Hematopoietic multipotent progenitor cell treated with erythropoietin and hydrocortisone succinate and interleukin-3 and kit ligand, for 15 days (in vitro differentiated cells): ENCODE results near the gene MAML2.

Source experiments
- DNase-seq: peaks from one replicate; pipeline ENCODE4 v3.0.0-alpha.2; 2015; ENCODE audit warnings: low spot score

MAML2 gene

GRCh38 chr11:96036863-96037262 is 306.1 kb downstream of the MAML2 start:
- DNase-seq, result no peak

DNA sequence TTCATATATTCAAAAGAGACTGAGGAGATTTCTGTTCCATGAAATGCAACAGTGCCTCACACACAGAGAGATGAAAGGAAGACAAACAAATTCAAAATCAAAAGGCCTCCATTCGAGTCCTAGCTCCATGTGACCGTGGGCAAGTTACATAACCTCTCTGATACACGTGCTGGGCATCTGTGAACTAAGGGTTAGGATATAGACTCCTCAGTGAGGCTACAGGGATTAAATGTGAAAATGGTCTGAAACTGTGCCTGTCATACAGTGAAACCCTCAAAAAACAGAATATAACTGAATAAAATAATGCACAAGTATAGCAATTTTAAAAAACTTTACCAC is 307.3 kb downstream of the MAML2 start:
- DNase-seq, result no peak

GRCh38 chr11:96035031-96035739 is 307.8 kb downstream of the MAML2 start:
- DNase-seq, result no peak

- DNase-seq, result no peak
Measured at GRCh38 chr11:96033599-96033998, 309.4 kb downstream of the MAML2 start.

DNA sequence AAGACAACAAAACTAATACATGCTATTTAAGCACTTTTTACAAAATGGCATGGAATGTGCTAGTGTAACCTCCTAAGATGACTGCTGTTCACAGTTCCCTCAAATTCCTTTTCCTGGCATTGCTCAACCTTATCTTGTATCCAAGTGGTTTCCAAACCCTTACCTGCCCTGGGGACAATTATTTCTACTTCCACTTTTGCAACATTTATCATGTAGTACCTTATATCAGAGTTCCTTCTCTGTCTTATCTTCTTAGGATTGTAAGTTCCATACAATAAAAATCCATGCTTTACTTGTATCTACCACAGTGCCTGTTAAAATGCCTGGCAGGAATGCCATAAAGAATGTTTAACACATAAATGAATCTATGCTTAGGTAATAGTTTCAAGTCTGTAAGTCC is 309.9 kb downstream of the MAML2 start:
- no peak for DNase-seq

DNA sequence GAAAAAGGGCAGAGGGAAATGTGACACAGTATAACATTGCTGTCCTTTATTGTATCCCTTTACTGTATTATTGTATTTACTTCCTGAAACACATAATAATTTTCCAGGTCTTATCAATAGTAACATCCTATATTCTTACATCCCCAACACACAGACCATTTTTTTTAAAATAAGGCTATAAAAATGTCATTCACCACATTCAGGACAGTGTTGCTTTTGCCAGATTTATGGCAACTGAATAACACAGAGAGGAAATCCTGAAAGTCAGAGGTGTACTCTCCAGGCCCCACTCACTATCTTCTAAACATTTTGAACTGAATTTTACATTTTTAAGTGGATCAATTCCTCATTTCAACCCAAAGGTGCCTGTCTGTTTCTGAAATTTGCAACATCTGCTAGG is 314.2 kb downstream of the MAML2 start:
- no peak for DNase-seq

GRCh38 chr11:96027021-96027420 is 316.0 kb downstream of the MAML2 start:
- no peak for DNase-seq

DNA sequence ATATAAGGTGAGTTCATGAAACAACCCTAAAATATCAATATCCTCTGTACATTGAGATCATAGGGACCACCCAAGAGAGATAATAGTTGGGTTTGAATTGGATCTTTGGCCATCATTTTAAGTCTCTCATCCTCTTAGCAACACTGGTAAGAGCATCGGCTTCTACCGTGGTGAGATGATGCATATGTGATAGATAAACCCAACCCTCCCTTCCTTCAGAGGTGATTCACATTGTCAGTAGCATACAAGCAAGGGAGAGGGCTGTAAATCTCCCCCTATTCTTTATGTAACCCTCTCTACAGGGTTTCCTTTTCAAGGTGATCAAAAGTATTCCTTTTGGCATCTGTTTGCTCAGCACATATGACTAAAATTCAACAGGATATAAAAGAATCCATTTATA is 316.7 kb downstream of the MAML2 start:
- DNase-seq, result no peak

DNA sequence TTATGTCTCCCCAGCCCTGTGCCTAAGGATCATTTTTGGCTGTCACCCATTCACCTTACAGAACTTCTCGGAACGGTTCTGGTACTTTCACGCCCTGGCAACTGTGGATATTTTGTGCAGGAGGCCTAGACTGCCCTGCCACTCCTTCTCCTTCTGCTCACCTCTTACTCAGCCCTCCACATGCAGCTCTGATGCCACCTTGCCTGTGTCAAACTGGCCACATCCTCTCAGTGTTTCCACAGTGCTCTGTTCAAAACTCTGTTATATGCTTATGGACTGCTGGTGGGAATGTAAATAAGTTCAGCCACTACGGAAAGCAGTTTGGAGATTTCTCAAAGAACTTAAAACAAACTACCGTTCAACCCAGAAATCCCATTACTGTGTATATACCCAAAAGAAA is 318.3 kb downstream of the MAML2 start:
- DNase-seq, result no peak

- DNase-seq, result no peak
Measured at GRCh38 chr11:96023275-96023674, 319.7 kb downstream of the MAML2 start.

DNA sequence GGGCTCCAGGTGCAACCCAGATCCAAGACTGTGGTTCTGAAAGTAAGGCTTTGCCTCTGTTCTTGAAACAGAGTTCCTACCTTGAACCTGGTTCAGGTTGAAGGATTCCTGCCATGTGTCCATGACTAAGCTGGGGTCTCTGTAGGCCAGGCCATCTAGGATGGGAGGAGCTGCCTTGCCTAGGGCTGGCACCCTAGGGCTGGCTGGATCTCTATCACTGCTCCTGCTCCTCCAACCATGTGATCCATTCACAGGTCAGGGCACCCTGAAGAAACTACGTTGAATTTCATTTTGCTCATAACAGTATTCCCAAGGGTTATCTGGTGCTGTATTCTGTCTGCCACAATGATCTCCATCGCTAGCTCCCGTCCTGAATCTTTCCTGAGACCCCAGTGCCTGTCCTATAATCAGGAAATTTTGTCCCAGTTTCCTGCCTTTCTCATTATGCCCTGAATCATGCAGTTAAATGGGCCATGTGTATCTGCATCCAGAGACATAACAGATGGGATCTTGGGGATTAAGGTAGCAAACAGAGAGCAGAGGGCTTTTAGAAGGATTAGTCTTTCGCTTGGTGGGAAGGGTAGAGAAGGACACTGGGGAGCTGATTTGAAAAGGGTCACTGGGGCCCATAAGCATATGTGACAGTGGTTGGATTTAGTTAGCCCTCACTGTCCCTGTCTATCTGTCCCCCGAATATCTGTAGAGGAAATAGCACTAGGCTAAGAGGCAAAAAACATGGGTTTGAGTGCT is 320.9 kb downstream of the MAML2 start:
- DNase-seq, result no peak

DNA sequence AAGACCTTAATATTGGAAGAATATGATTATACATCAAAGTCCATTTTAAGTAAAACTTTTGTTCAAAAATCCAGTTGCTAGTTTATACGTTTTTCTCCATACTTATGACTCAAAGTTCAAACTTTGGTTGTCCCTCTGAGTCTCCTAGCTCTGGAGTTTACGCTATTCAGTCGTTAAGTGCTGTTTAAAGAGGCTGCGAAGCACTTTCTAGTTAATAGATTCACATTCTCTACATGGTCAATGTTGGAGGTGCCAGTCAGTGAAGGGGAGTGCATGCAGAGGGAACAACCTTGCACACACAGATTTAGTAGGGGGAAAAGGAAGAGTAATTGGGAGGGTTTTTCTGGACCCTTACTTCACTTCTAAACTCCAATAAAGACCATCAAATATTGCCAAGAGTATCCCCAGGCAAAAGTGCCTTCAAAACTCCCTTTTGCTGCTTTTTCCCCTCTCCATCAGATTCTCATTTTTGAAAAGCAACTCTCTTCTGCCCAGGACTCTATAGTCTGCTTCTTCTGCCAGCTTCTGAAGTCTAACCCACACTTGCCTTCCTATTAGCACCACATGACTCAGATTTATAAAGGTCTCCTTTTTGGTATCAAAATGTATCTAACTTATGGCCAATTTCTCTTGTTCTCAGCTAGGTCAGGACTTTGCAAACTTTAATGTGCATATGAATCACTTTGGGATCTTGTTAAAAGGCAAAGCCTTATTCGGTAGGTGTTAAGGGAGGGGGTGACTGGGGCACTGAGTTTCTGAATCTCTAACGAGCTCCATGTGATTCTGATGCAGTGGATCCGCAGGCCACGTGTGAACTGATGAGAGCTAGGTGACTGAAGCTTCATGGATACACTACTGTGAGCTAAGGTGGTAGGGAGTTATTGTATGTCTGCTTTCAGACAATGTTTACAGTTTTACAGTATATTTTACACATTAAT is 322.9 kb downstream of the MAML2 start:
- no peak for DNase-seq

GRCh38 chr11:96019281-96019680 is 323.7 kb downstream of the MAML2 start:
- no peak for DNase-seq

DNA sequence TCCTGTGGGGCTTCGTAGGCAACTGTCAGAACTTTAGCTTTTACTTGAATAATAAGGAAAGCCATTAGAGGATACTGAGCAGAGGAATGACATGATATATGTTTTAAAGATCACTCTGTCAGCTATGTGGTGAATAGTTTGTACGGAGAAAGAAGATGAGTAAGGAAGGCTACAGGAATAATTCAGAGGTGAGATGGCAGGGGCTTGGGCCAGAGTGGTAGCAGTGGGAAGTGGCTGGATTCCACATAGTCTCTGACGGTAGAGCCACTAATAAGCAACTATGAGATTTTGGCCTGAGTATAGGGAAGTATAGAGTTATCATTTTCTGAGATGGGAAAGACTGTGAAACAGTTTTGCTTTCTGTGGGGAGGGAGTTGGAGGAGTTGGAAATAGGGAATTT is 325.1 kb downstream of the MAML2 start:
- DNase-seq, result no peak

- DNase-seq, result no peak
Measured at GRCh38 chr11:96016978-96017502, 326.0 kb downstream of the MAML2 start.

- DNase-seq, result no peak
Measured at GRCh38 chr11:96015906-96016565, 327.0 kb downstream of the MAML2 start.

DNA sequence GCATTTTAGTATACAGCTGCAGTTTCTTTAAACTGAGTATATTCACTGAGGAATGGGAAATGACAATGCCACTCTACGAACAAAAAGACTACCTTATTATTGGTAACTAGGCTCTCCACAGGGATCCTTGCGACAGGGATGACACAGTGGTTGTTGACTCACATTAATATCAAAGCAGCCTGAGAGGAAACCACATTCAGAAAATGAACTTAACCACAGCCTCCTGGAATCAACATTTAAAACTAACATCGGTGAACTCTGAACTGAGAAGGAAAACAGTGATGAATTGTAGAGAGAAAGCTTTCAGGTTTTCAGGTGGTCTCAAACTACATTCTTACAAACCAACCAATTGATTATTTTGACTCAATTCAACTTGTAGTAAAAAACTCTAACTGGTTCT is 328.8 kb downstream of the MAML2 start:
- no peak for DNase-seq

DNA sequence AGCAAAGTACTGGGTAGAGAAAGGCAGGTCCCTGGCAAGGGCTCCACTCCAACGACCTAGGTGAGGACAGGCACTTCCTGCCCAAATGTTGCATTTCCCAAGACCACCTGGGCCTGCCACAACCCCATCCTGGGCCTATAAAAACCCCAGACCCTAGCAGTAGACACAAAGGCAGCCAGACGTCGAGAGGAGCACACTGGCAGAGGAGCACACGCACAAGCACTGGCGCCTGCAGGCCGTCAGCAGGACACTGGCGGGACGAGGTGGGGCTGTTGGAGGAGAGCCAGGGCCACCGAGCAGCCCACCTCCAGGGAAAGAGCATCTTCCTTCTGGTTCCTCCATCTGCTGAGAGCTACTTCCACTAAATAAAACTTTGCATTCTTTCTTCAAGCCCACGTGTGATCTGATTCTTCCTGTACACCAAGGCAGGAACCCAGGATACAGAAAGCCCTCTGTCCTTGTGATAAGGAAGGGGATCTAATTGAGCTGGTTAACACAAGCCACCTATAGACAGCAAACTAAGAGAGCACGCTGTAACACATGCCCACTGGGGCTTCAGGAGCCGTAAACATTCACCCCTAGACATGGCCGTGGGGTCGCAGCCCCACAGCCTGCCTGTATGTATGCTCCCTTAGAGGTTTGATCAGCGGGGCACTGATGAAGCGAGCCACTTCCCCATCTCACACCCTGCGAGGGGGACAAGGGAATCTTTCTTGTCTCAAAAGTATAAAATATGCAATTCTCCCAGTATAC is 329.4 kb downstream of the MAML2 start:
- no peak for DNase-seq

DNA sequence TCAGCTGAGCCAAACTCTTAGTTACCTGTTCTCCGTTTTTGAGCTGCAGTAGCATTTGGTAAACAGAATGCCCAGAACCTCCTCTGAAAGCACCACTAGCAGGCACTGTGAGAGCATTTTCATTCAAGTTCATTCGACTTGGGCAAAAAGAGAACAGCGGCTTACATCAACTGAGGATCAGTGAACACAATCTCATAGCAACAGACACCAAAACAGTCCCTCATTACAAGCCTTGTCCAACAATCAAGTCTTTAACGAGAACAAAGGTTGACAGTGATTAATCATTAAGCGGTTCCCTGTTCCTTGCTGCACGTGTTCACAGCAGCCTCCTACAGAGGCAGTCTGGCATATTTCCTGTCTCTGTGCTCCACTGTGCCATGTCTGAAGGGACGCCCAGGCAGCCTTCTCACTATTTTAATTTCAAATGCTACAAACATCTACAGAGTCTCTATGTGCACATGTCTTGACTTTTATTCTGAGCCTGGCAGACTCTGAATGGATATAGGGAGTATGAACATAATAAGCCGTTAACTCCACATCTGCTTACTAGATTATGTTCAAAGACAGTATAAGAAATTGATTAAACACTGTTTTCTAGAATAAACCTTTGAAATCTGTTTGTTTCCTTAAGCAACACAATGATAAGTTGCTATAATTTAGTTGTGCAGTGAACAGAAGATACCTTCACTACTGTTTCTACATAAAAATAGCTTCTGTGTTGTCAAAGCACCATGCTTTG is 330.7 kb downstream of the MAML2 start:
- no peak for DNase-seq

- DNase-seq, result no peak
Measured at GRCh38 chr11:96010683-96011082, 332.3 kb downstream of the MAML2 start.
